ENCODE data around the gene STARD13. TPM values are rescaled to one million over a fixed set of nuclear protein-coding genes. Genes with fewer than 3 reads are reported as not detected.

STARD13 gene
- total RNA-seq, 2 donors from 2014 or later = 18.9 to 29.7 TPM

- DNase-seq = no peak
- TF ChIP-seq POLR2A (IDR thresholded peaks at IDR 0.05) = no peak
- no peak for TF ChIP-seq CTCF (IDR thresholded peaks at IDR 0.05)
- no peaks in the 10 kb centered on the region for H3K27me3 ChIP-seq
- H3K36me3 ChIP-seq (replicated peaks in 1 of 2; ENCODE audit: insufficient read depth in 1 of 2, low read depth in 2 of 2) = no peaks in the 10 kb centered on the region
- WGBS, 2 donors = 86 to 87% methylated on average over 10 of the region's 10 CpGs
- intact Hi-C loops (cut with DNase I) = no loop called here
- H3K4me3 ChIP-seq = no peak overlapping the region
- H3K9me3 ChIP-seq = no peaks in the 10 kb centered on the region
- no peak for ATAC-seq
- no peaks in the 10 kb centered on the region for H3K4me1 ChIP-seq
- H3K27ac ChIP-seq = no peak overlapping the region
Measured at GRCh38 chr13:33076001-33076992, 209.3 kb downstream of the STARD13 start.

GRCh38 chr13:33073338-33073737 is 212.2 kb downstream of the STARD13 start:
- Histone ChIP-seq H3K4me3 (no peak overlapping the region), H3K36me3 (replicated peaks in 1 of 2; ENCODE audit: insufficient read depth in 1 of 2, low read depth in 2 of 2) (no peaks in the 10 kb centered on the region), H3K27ac (no peak overlapping the region), H3K27me3 (no peaks in the 10 kb centered on the region), H3K4me1 (no peaks in the 10 kb centered on the region), H3K9me3 (no peaks in the 10 kb centered on the region)
- no peak for DNase-seq
- 78 to 86% methylated on average over 3 of the region's 3 CpGs for WGBS, 2 donors
- TF ChIP-seq POLR2A (IDR thresholded peaks at IDR 0.05) = no peak
- intact Hi-C loops (cut with DNase I) = no loop called here
- ATAC-seq = no peak

GRCh38 chr13:33072759-33073158 is 212.8 kb downstream of the STARD13 start:
- Histone ChIP-seq H3K4me3 (no peak overlapping the region), H3K4me1 (no peaks in the 10 kb centered on the region), H3K27me3 (no peaks in the 10 kb centered on the region), H3K36me3 (replicated peaks in 1 of 2; ENCODE audit: insufficient read depth in 1 of 2, low read depth in 2 of 2) (no peaks in the 10 kb centered on the region), H3K9me3 (no peaks in the 10 kb centered on the region), H3K27ac (no peak overlapping the region)
- TF ChIP-seq POLR2A (IDR thresholded peaks at IDR 0.05) = no peak
- TF ChIP-seq CTCF (IDR thresholded peaks at IDR 0.05) = no peak
- intact Hi-C loops (cut with DNase I) = no loop called here
- ATAC-seq (no peak), DNase-seq (no peak)
- 100% methylated on average over 1 of the region's 1 CpG for WGBS, 2 donors

- H3K4me1 ChIP-seq = no peaks in the 10 kb centered on the region
- H3K27me3 ChIP-seq = no peaks in the 10 kb centered on the region
- H3K4me3 ChIP-seq = no peak overlapping the region
- TF ChIP-seq POLR2A (IDR thresholded peaks at IDR 0.05) = no peak
- no peak for TF ChIP-seq CTCF (IDR thresholded peaks at IDR 0.05)
- no peaks in the 10 kb centered on the region for H3K36me3 ChIP-seq (replicated peaks in 1 of 2; ENCODE audit: insufficient read depth in 1 of 2, low read depth in 2 of 2)
- no peak overlapping the region for H3K27ac ChIP-seq
- ATAC-seq (no peak), DNase-seq (no peak)
- 91 to 92% methylated on average over 2 of the region's 2 CpGs for WGBS, 2 donors
- intact Hi-C loops (cut with DNase I) = no loop called here
- no peaks in the 10 kb centered on the region for H3K9me3 ChIP-seq
Measured at GRCh38 chr13:33072282-33072681, 213.3 kb downstream of the STARD13 start.

GRCh38 chr13:33070713-33071112 is 214.8 kb downstream of the STARD13 start:
- TF ChIP-seq POLR2A (IDR thresholded peaks at IDR 0.05) (no peak), CTCF (IDR thresholded peaks at IDR 0.05) (no peak)
- DNase-seq (no peak), ATAC-seq (no peak)
- no peaks in the 10 kb centered on the region for H3K9me3 ChIP-seq
- intact Hi-C loops (cut with DNase I) = no loop called here
- 55 to 57% methylated on average over 2 of the region's 2 CpGs for WGBS, 2 donors
- H3K36me3 ChIP-seq (replicated peaks in 1 of 2; ENCODE audit: insufficient read depth in 1 of 2, low read depth in 2 of 2) = no peaks in the 10 kb centered on the region
- H3K27ac ChIP-seq = no peak overlapping the region
- no peaks in the 10 kb centered on the region for H3K27me3 ChIP-seq
- no peaks in the 10 kb centered on the region for H3K4me1 ChIP-seq
- no peak overlapping the region for H3K4me3 ChIP-seq
